Measurements from ENCODE around the gene DIDO1.

The DIDO1 gene

DNA sequence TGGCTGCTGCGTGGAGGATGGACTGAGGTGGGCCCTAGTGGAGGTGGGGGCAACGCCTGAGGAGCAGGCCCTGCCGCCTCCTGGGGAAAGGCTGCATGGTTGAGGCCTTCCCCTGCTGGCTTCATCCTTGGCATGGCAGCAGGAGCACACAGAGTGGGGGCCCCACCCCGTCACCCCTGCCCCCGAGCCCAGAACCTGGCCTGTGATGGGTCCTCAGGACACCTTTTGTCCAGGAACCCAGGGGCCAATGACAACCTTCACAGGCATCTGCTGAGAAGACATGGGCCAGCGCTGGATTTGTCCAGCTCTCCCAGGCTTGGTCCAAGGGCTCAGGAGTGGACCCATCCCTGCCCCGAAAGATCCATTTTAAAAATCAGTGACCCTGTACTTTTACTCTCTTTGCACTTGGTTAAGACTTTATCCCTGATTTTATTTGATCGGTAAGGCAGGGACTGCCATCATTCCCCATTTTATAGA lies 25.6 kb upstream of the DIDO1 start:
- in situ Hi-C loops (cut with MboI; ENCODE audit: low sequenced_read_pairs) = no loop called here

DNA sequence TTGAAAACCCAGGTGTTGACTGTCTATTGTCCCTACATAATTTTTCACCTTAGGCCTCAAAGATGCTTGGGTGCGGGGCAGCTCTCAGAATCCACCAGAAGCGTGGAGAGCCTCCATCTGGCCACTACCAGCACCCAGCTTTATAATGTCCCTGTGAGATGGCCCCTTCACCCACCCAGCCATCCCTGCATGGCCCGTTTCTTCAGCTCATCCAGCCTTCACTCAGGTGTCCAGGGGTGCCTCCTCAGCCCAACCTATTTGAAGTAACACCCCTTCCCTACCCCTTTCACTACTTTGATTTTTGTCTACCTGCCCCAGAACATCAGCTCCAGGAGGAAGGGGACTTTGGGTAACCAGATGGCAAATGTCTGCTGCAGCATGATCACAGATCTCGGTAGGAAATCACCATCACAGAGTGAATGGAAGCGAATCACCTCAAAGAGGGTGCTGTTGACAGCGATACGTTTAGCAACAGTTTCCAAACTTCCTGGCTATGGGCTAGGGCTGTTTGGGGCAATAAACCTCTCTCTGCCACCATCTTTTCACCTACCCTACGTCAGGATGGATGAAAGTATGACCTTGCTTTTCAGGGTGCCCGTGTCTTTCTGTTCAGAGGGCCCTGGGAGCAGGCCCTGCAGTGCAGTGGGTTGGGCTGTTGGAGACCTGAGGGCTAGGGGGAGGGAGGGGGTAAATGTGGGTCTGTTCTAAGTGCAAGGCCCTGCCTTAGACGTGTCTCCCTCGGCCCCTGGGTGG lies 25.0 kb upstream of the DIDO1 start:
- in situ Hi-C loops (cut with MboI; ENCODE audit: low sequenced_read_pairs) = no loop called here

DNA sequence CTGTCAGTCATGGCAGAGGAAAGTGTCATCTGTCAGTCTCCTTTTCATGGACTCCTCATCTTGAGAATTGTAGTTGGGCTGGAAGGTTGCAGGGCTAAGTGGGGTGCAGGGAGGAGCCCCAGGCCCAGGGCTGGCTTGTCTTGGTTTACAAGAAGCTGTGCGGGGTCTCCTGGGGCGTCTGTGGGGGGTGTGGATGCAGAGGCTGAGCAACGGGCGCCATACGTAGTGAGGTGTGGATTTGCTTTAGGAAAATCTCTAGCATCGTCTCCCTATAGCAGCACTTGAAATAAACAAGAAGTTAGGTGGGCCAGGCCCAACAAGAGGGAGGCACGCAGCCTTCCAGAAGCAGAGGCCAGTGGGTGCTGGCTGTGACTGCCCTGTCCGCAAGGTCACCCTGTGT lies 24.4 kb upstream of the DIDO1 start:
- in situ Hi-C loops (cut with MboI; ENCODE audit: low sequenced_read_pairs) = no loop called here

DNA sequence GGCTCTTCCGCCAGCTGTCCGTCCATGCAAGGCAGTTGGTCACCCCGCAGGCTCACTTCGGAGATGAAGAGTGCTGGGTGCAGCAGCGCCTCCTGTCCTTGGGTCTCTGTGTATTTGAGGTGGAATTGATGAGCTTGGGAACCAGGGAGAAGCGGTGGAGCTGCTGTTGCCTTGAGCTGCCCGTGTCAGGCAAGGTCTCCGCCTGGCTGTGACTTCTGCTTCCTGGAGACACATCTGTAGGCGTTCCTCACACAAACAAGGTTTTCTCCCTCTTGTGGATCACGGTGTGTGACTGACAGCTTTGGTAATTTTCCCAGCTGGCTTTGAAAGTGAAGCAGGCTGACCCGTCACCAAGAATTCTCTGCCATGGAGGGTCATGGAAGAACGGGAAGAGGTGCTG lies 23.7 kb upstream of the DIDO1 start:
- in situ Hi-C loops (cut with MboI; ENCODE audit: low sequenced_read_pairs) = no loop called here

DNA sequence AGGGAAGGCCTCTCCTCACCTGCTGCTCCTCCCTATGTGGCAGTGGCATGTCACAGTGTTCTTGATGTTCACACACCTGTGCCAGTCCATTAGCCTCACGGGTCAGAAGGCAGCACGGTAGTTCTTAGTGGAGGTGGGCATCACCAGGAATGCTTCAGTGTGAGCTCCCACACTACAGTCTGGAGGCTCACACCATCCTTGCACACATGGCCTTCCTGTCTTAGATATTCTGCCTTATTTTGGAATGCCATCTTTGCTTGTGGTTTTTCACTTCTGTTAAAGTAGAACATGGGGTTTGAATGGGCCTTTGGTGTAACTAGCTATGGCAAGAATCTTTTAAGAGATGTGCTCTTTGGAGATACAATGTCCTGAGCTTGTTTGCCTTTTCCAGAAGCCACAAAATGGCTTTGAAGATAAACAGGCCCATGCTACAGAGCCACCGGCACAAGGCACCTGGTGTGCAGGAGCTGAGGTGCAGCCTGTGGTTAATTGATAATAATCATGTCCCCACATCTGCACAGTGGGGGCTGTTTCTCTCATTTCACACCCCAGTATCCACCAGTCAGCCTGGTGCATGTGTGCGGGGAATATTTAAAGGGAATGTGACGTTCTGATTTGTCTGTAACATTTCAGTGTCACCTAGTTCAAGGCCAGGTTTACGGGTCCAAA lies 23.0 kb upstream of the DIDO1 start:
- in situ Hi-C loops (cut with MboI; ENCODE audit: low sequenced_read_pairs) = no loop called here

DNA sequence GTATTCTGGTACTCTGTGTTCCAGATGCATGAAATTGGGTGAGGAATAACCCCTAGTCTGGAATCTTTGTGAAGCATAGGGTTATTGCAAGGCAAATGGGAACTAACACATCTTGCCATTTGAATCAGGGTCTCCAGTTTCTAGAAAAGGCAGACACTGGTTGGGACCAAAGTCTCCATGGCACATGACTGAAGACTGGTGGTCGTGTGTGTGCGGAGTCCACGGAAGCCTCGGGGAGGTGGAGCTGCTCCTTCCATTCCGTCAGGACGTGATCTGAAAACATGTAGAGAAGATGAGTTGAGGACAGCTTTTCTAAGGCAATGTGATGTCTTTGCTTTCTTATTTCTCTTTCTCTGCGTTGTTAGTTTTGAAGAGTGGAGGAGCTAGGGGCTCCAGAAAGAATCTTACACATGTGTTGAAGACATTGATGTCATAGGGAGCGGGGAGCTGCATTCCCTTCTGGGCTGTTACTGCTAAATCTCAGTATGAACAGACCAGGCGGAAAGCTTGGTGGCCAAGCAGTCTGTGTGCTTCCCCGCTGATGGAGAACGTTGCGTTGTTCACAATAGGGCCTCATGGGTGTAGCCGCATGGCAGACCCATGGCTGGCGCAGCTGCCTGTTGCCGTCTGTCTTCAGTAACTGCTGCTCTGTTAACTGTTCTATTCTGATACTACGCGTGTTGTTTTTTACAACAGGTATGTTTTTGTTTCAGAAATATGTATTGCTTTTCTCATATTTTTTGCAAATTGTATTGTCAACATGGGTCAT lies 21.4 kb upstream of the DIDO1 start:
- in situ Hi-C loops (cut with MboI; ENCODE audit: low sequenced_read_pairs) = no loop called here

DNA sequence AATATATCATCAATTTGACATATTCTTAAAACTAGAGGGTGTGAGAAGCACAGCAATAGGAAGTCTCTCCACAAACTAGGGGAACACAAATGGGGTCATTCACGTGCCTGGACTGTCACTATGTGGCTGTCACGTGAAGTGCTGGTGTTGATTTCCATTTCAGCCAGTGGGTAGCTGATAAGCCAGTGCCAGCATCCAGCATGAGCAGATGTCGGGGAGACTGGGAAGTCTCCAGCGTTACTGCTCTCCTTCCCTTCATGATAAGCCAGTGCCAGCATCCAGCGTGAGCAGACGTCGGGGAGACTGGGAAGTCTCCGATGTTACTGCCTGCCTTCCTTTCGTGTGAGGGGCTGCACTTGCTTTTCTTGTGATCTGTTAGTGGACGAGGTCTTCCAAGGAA lies 20.6 kb upstream of the DIDO1 start:
- in situ Hi-C loops (cut with MboI; ENCODE audit: low sequenced_read_pairs) = no loop called here

DNA sequence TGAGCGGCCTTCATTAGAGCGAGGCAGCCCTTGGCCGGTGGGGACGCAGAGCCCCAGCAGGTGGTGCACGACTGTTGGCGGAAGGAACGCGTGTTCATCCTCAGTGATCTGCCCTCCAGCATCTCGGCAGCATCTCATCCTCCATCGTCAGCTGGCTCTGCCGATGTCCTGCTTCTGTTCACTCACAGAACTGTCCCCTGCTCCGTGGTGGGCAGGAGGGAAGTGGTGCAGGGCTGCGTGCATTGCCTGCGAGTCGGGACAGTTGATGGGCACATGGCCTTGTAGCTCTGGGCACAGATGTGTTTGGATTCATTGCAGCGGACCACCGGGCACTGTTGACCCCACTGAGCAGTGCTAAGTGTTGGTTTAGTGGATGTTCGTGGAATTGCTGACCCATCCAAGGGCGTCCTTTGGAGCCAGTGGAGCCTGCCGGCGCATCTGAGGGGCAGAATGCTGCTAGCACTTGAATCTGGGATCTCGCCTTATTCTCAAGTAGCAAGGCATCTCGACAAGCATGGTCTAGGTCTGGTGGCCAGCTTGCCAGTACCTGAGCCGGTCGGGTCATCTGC lies 19.6 kb upstream of the DIDO1 start:
- in situ Hi-C loops (cut with MboI; ENCODE audit: low sequenced_read_pairs) = no loop called here

DNA sequence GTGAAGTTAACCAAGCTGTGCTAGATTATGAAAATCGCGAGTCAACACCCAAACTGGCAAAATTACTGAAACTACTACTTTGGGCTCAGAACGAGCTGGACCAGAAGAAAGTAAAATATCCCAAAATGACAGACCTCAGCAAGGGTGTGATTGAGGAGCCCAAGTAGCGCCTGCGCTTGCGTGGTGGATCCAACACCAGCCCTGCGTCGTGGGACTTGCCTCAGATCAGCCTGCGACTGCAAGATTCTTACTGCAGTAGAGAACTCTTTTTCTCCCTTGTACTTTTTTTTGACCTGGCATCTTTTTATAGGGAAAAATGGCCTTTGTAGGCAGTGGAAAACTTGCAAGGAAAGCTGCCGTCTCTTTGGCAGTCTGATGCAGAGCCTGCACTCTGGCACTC lies 18.4 kb upstream of the DIDO1 start:
- in situ Hi-C loops (cut with MboI; ENCODE audit: low sequenced_read_pairs) = no loop called here

DNA sequence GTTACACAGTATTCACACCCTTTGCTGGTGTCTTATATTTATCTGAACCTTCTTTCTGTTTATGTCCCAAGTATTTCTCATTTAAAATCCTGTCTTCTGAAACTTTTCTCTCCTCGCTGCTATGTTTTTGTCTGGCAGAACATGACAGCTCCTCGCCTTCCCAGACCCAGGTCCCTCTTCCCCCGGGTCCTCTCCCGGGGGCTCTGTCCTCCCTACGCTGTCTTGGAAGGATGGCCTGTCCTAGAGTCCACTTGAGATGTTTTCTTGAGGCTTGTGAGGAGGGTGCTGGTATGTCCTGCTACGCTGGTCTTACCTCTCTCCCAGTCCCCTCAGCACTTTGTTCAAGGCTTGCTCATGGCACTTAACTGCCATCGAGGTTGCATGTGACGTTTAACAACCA lies 17.9 kb upstream of the DIDO1 start:
- in situ Hi-C loops (cut with MboI; ENCODE audit: low sequenced_read_pairs) = no loop called here

DNA sequence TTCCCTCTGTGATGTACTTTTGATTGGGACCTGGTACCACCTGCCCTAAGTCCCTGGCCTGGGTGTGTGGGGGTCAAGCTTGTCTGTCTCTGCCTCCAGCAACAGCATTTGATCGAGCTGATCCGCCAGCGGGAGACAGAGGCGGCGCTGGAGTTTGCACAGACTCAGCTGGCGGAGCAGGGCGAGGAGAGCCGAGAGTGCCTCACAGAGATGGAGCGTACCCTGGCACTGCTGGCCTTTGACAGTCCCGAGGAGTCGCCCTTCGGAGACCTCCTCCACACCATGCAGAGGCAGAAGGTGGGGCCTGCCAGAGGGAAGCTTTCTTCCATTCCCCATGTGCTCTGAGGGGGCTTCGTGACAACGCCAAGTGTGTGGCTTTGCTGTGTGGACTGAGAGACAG lies 17.1 kb upstream of the DIDO1 start:
- in situ Hi-C loops (cut with MboI; ENCODE audit: low sequenced_read_pairs) = no loop called here

DNA sequence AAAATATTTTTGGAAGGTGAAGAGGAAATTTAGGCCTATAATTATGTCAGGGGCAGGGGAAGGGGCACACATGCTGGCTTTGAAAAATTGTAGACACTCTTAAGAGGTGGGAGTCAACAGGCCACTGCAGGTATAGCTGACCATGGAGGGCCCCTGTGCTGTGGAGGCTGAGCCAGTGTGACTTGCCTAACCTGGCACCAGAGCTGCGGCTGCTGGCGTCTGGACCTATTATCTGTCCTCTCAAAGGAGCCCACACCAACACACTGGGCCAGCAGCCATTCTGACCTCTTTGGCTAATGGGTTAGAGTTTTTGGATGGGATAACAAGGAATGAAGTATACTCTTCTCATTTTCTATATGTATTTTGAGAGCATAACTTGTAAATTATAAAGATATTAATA lies 16.2 kb upstream of the DIDO1 start:
- in situ Hi-C loops (cut with MboI; ENCODE audit: low sequenced_read_pairs) = no loop called here

DNA sequence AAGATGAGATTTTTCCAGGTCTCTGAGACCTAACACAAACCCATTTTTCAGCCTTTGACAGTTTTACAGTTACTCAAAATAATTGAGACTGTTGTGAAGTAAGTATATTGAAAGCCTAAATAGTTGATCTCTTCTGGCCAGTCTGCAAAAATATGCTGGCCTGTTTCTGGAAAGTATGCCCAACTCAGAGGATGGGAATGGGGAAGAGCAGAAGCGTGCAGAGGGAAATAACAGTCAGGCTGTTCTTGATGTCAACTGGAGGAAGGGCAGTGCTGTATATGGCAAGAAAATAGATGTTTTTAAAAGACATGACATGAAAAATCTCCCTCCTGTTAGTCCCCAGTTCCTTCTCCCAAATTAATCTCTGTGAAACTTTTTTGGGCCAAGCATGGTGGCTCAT lies 15.5 kb upstream of the DIDO1 start:
- in situ Hi-C loops (cut with MboI; ENCODE audit: low sequenced_read_pairs) = no loop called here

DNA sequence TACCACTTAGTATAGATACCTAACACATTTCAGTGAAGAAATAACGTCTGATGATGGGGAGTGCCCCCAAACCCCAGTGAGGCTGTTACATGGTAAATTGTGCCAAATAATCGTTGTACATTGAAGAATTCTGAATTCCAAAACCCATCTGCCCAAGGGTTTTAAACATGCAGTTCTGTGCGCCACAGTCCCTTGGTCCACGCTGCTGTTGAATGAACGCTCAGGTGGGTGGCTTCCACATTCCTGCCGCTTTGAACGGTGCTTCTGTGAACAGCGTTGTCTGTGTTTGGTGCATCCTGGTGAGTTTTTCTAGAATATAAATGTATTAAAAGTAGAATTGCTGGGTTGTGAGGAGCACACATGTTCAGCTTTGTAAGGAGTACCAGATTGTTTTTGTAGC lies 14.6 kb upstream of the DIDO1 start:
- in situ Hi-C loops (cut with MboI; ENCODE audit: low sequenced_read_pairs) = no loop called here

DNA sequence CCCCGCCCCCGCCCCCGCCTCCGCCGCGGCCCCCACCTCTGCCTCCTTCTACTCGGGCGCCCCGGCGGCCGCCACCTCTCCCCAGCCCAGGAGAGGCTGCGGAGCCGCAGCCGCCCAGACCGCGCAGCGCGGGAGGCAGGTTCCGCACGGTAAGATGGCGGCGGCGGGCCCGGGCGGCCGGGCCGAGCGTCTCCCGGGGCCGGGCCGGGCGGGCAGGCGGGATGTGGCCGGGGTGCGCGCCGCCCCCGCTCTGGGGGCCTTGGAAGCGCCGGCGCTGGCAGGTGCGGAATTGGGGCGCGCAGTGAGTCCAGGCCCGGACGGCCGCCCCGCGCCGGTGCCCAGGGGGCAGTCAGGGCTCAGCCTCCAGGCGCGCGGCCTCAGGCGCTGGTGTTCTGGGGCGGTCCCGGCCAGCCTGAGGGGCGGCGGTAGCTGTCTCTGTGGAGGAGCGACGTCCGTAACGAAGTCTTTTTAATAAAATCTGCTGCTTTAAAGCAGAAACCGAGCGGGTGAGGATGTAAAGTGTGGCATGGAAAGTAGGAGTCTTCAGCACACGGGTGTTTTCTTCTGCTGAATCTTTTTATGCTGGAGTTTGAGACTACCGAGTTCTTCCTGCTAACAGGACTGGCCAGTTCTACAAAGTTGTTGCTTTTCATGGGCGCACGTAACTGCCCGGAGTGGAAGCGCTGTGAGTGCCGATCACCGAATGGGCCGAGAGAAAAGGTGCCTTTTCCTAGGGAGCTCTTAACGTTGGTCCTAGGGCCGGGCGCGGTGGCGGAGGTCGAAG lies 12.0 kb upstream of the DIDO1 start, which contains the start of gene GID8:
TSS of gene GID8 (plus strand) at position 43 of the 784 bp plus-strand sequence. CDS start 3,356 bp downstream, outside the sequence.
- in situ Hi-C loops (cut with MboI; ENCODE audit: low sequenced_read_pairs) = no loop called here

DNA sequence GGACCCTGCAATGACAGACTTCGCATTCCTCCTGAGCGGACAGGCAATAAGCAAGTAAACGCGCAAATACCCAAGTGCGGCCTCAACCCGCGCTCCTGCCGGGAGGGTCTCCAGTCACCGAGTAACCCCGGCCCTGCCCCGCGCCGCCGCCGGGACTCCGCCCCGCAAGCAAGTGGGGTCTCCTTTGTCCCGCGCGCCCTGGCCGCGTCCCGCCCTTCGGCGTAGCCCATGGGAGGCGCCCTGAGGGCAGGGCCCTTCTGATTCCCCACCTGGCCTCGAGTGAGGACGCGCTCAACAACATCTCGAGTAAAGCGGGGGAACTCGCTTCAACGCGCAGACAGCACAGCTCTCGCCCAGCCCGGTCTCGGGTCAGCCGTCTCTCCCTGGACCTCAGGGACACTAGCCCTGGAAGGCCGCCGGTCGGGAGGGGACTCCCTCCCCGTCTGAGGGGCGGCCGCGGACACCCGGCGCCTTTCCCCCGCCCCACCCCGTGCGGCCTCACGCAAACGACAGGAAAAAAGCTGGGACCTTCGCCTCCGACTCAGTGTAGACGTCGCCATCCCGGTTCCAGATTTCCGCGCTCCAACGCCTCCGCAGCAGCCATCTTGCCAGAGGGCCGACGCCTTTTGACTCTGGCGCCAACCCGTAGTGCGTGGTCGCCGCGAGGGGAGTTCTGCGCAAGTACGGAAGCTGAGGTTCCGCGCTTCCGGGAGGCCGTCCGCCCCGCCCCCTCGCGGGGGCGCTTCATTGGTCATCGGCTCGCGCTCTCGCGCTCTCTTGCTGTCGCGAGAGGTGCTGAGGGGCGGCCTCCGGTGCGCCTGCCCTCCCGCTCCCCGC lies 11.2 kb upstream of the DIDO1 start:
- in situ Hi-C loops (cut with MboI; ENCODE audit: low sequenced_read_pairs) = no loop called here

DNA sequence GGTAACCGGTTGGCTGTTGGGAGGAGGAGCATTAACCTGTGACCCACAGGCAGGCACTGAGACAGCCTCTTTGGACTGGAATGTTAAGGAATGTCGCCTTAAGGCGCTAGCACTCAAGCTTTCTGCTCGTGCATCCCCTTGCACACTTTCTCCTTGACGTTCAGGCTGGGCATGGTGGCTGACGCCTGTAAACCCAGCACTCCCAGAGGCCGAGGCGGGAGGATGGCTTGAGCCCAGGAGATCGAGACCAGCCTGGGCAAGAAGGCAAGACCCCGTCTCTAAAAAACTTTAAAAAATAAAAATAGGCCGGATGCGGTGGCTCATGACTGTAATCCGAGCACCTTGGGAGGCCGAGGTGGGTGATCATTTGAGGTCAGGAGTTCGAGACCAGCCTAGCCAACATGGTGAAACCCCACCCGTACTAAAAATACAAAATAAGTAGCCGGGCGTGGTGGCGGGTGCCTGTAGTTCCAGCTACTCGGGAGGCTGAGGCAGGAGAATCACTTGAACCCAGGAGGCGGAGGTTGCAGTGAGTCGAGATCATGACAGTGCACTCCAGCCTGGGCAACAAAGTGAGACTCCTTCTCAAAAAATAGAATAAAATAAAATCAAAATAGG lies 9.8 kb upstream of the DIDO1 start:
- in situ Hi-C loops (cut with MboI; ENCODE audit: low sequenced_read_pairs) = no loop called here

DNA sequence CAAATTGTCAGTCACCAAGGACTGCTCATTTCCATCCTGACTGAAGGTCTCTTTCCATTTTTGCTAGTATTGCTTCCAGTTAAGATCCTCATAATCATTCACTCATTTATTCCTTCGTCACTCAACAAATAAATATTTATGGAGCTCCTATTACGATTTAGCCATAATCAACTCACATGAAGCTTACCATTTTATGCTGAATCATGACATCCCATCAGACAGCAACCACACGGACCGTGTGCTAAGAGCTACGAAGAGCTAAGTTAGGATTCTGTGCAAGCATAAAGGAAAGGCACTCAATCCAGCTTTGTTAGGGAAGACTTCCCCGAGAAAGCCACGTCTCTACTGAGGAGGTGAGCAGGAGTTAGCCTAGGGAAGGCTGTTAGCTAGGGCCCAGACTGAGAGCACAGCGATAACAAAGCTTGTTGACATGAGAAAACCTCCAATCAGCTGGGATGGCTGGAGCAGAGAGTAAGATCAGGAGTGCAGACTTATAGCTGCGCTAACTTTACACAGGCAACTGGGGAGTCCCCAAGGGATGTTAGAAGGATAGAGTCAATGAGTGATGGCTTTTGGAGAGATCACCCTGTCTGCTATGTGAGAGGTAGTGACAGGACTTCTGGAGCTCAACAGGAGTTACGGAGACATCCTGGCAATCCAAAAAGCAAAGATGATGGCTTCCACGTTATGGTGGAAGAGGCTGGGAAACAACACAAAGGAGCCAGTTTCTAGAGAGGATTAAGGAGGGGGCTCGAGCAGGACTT lies 9.1 kb upstream of the DIDO1 start:
- in situ Hi-C loops (cut with MboI; ENCODE audit: low sequenced_read_pairs) = no loop called here

DNA sequence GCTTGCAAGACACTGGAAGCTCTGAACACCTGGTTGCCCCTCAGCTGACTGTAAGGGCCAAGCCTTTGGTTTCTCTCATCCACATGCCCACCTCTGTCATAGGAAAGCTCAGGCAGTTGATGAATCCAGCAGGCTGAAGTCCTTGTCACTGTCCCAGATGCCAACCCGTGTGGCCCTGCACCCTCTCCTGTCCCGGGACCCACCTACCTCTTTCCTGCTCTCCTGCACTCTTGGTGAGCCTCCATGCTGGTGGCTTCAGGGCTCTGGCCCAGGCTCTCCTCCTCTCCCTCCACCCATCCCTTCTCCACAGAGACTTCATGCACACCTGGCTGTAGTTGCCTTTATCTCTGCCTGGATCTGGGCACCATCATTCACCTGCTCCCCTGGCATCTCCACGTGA lies 7.7 kb upstream of the DIDO1 start:
- in situ Hi-C loops (cut with MboI; ENCODE audit: low sequenced_read_pairs) = no loop called here
